ENCODE results near the gene TNNI3K.

TNNI3K gene

GRCh38 chr1:74407902-74408301 is 172.7 kb downstream of the TNNI3K start:
- TF ChIP-seq CTCF (IDR thresholded peaks at IDR 0.05; ENCODE audit: low read length) (no peak), EZH2 (optimal IDR thresholded peaks at IDR 0.05; ENCODE audit: low read depth, low read length) (no peak), EZH2phosphoT487 (IDR thresholded peaks at IDR 0.05; ENCODE audit: low read length) (no peak)
- Histone ChIP-seq H3K79me2 (ENCODE audit: low read length) (no peaks in the 10 kb centered on the region), H3F3A (ENCODE audit: insufficient read depth, low read length) (no peaks in the 10 kb centered on the region), H3K4me3 (ENCODE audit: low read length) (no peak overlapping the region), H3K9me3 (replicated peaks; ENCODE audit: insufficient read depth, low read length) (no peaks in the 10 kb centered on the region), H4K20me1 (ENCODE audit: insufficient read depth, low read length) (no peaks in the 10 kb centered on the region), H3K27me3 (replicated peaks; ENCODE audit: insufficient read depth, low read length) (no peaks in the 10 kb centered on the region), H2AFZ (ENCODE audit: low read length) (no peak overlapping the region), H3K4me2 (ENCODE audit: low read depth, low read length) (no peak overlapping the region), H3K4me1 (ENCODE audit: low read length) (no peaks in the 10 kb centered on the region), H3K27ac (ENCODE audit: low read length) (no peak overlapping the region), H3K36me3 (replicated peaks; ENCODE audit: insufficient read depth, low read length) (no peaks in the 10 kb centered on the region), H3K9ac (ENCODE audit: low read length) (no peak overlapping the region), H3K9me2 (replicated peaks; ENCODE audit: insufficient read depth, low read length) (no peaks in the 10 kb centered on the region)
- no peak for DNase-seq

- no peak for TF ChIP-seq EZH2 (optimal IDR thresholded peaks at IDR 0.05; ENCODE audit: low read depth, low read length)
- no peak for TF ChIP-seq EZH2phosphoT487 (IDR thresholded peaks at IDR 0.05; ENCODE audit: low read length)
- TF ChIP-seq CTCF (IDR thresholded peaks at IDR 0.05; ENCODE audit: low read length) = no peak
- Histone ChIP-seq H3K27me3 (replicated peaks; ENCODE audit: insufficient read depth, low read length) (no peaks in the 10 kb centered on the region), H3K9ac (ENCODE audit: low read length) (no peak overlapping the region), H3K79me2 (ENCODE audit: low read length) (no peaks in the 10 kb centered on the region), H3K36me3 (replicated peaks; ENCODE audit: insufficient read depth, low read length) (no peaks in the 10 kb centered on the region), H3K4me3 (ENCODE audit: low read length) (no peak overlapping the region), H4K20me1 (ENCODE audit: insufficient read depth, low read length) (no peaks in the 10 kb centered on the region), H2AFZ (ENCODE audit: low read length) (no peak overlapping the region), H3K4me1 (ENCODE audit: low read length) (no peaks in the 10 kb centered on the region), H3K27ac (ENCODE audit: low read length) (no peak overlapping the region), H3K9me3 (replicated peaks; ENCODE audit: insufficient read depth, low read length) (no peaks in the 10 kb centered on the region), H3F3A (ENCODE audit: insufficient read depth, low read length) (no peaks in the 10 kb centered on the region), H3K9me2 (replicated peaks; ENCODE audit: insufficient read depth, low read length) (no peaks in the 10 kb centered on the region), H3K4me2 (ENCODE audit: low read depth, low read length) (no peak overlapping the region)
- DNase-seq = no peak
These were observed 177.1 kb downstream of the TNNI3K start for GRCh38 chr1:74412244-74412643.

GRCh38 chr1:74415935-74416334 is 180.7 kb downstream of the TNNI3K start:
- no peaks in the 10 kb centered on the region for H3K79me2 ChIP-seq (ENCODE audit: low read length)
- TF ChIP-seq EZH2phosphoT487 (IDR thresholded peaks at IDR 0.05; ENCODE audit: low read length) (no peak), EZH2 (optimal IDR thresholded peaks at IDR 0.05; ENCODE audit: low read depth, low read length) (no peak), CTCF (IDR thresholded peaks at IDR 0.05; ENCODE audit: low read length) (no peak)
- H3K9ac ChIP-seq (ENCODE audit: low read length) = no peak overlapping the region
- no peaks in the 10 kb centered on the region for H3K9me2 ChIP-seq (replicated peaks; ENCODE audit: insufficient read depth, low read length)
- H3K4me1 ChIP-seq (ENCODE audit: low read length) = no peaks in the 10 kb centered on the region
- H4K20me1 ChIP-seq (ENCODE audit: insufficient read depth, low read length) = no peaks in the 10 kb centered on the region
- H3K4me2 ChIP-seq (ENCODE audit: low read depth, low read length) = no peak overlapping the region
- no peak overlapping the region for H3K27ac ChIP-seq (ENCODE audit: low read length)
- H3K4me3 ChIP-seq (ENCODE audit: low read length) = no peak overlapping the region
- no peak for DNase-seq
- H3K9me3 ChIP-seq (replicated peaks; ENCODE audit: insufficient read depth, low read length) = no peaks in the 10 kb centered on the region
- no peaks in the 10 kb centered on the region for H3K36me3 ChIP-seq (replicated peaks; ENCODE audit: insufficient read depth, low read length)
- no peaks in the 10 kb centered on the region for H3K27me3 ChIP-seq (replicated peaks; ENCODE audit: insufficient read depth, low read length)
- H2AFZ ChIP-seq (ENCODE audit: low read length) = no peak overlapping the region
- no peaks in the 10 kb centered on the region for H3F3A ChIP-seq (ENCODE audit: insufficient read depth, low read length)
